Heart right ventricle (tissue), 16 donors: ENCODE results near the gene COL26A1. TPM values are rescaled to one million over a fixed set of nuclear protein-coding genes. Genes with fewer than 3 reads are reported as not detected.
"Not testable (repeated sequence)": the region's sequence is repeated elsewhere in the genome, so short reads cannot be mapped to it uniquely, and the experiment has no call there.

Experiments used
- ATAC-seq, 8 donors: fragments of 200-7000 bp; cut with Tn5 transposase; one replicate each; pipeline ENCODE4 v1.9.1; 2020; ENCODE audit warnings: mild to moderate bottlenecking in 8 of 8, moderate library complexity in 8 of 8, moderate number of reproducible peaks in 1 of 8
- DNase-seq, 2 donors: peaks; one replicate each; pipeline ENCODE4 v3.0.0-alpha.2; 2020
- H3K27ac ChIP-seq, 10 donors: fragments of 200-600 bp; sonication (generic) in 2 of 10; one replicate each; pipeline versions ENCODE4 v1.5.0 to v1.8.0; 2020 to 2022; ENCODE audit warnings: mild to moderate bottlenecking in 3 of 10
- H3K27me3 ChIP-seq, 7 donors: fragments of 200-600 bp; one replicate each; pipeline ENCODE4 v1.8.0; 2021 to 2022; ENCODE audit warnings: mild to moderate bottlenecking in 2 of 7
- H3K36me3 ChIP-seq, 9 donors: fragments of 200-600 bp; sonication (generic) in 1 of 9; one replicate each; pipeline versions ENCODE4 v1.5.0 to v1.8.0; 2020 to 2022; ENCODE audit warnings: mild to moderate bottlenecking in 2 of 9
- H3K4me1 ChIP-seq, 9 donors: fragments of 200-600 bp; sonication (generic) in 1 of 9; one replicate each; pipeline versions ENCODE4 v1.5.0 to v1.8.0; 2020 to 2022; ENCODE audit warnings: mild to moderate bottlenecking in 4 of 9
- H3K4me3 ChIP-seq, 10 donors: fragments of 200-600 bp; sonication (generic) in 2 of 10; one replicate each; pipeline versions ENCODE4 v1.5.0 to v1.8.0; 2020 to 2022; ENCODE audit warnings: mild to moderate bottlenecking in 7 of 10, moderate library complexity in 2 of 10
- H3K9me3 ChIP-seq, 11 donors: fragments of 200-600 bp in 10 of 11; sonication (generic) in 2 of 11; one replicate each; pipeline versions ENCODE4 v1.5.0 to v1.8.0; 2013 to 2022; ENCODE audit warnings: mild to moderate bottlenecking in 2 of 11, control low read depth in 1 of 11, moderate library complexity in 1 of 11
- CTCF ChIP-seq, 9 donors: fragments of 200-600 bp; sonication (generic) in 2 of 9; IDR thresholded peaks; one replicate each; pipeline versions ENCODE4 v1.5.0 to v1.8.0; 2021 to 2022; ENCODE audit warnings: antibody characterized with exemption in 9 of 9, mild to moderate bottlenecking in 5 of 9, moderate library complexity in 1 of 9
- WGBS, 2 donors: extraction: QIAGEN DNeasy Blood & Tissue Kit; methylation state at CpG; one replicate each; pipeline ENCODE4 v1.1.7; 2013; ENCODE audit warnings: inconsistent platforms in 1 of 2; 5-methylcytosine and 5-hydroxymethylcytosine counted together
- intact Hi-C, 10 donors: fragments of 100-400 bp; cut with DNase I; formaldehyde crosslinking; loops; one replicate each; pipeline versions ENCODE4 v1.11.1 to v1.14.2; 2022
- polyA plus RNA-seq, 2 donors: library from polyadenylated mRNA; stranded (reverse); fragments of 200-250 nt; gene quantifications; one replicate each; pipeline ENCODE4 v1.2.3, GENCODE V29; 2013
- total RNA-seq, 10 donors: library from RNA; stranded (reverse); fragmentation: NEBNext Ultra II Directional in 3 of 10; extraction: Animal tissue kit (Norgen Biotek cat#: 25700) in 3 of 10; gene quantifications; one replicate each; pipeline versions ENCODE4 v1.2.1 to v1.2.4, GENCODE V29; 2021 to 2023
- donor health status: Arrhythmogenic right ventricular cardiomyopathy.
- donor health status: ischemic (EF 13 %, LVEDD 7.1; RV severe dilation, severe dysfunction).
- donor health status: healthy with polysubstance abuse.
- donor health status: DM: no; HTN: yes; CAD: no.
- donor health status: DM: no; HTN: no; CAD: no.
- donor health status: ischemic (EF 25% LVEDD 6.9; RV normal size, moderate dysfunction).
- donor health status: ischemic (EF 25% LVEDD 5.7; RV mildly dilated, moderate dysfunction).
- donor health status: healthy.
- donor health status: DM: yes; HTN: yes; CAD: no.
- donor health status: Ischemic cardiomyopathy.
- donor health status: ischemic (EF 35%, LVEDD 5.7; RV mildly dilated, moderate dysfunction).
- donor health status: nonischemic (EF 11% LVEDD 7.7; RV severe dilation, severe dysfunction).
- donor health status: DM: yes; HTN: yes; CAD: no.
- donor health status: PGD.
- donor health status: ischemic (EF 29% LVEDD 5.4; RV normal size, mild dysfunction).
- donor health status: nonischemic (EF 23%, LVEDD 6.1; RV moderate dilation, normal function).

COL26A1 gene
- total and polyA plus RNA-seq, 12 donors = 0.07 to 0.50 TPM; not detected in 10

- Histone ChIP-seq H3K9me3 (no peaks in the 10 kb centered on the region), H3K27ac (no peak overlapping the region), H3K4me1 (no peaks in the 10 kb centered on the region), H3K4me3 (no peak overlapping the region), H3K27me3 (peaks cover 0 to 58% (median 0%) of the 10 kb centered on the region in 7 donors), H3K36me3 (no peaks in the 10 kb centered on the region)
- no peak for ATAC-seq
- no peak for TF ChIP-seq CTCF (IDR thresholded peaks at IDR 0.05)
- intact Hi-C loops = no loop called here
- 41 to 49% methylated on average over 6 of the region's 6 CpGs for WGBS, 2 donors
- no peak for DNase-seq
These were observed 104.2 kb downstream of the COL26A1 start for GRCh38 chr7:101466871-101467270.

GRCh38 chr7:101468546-101469275, 106.0 kb downstream of the COL26A1 start:
- no peaks in the 10 kb centered on the region for H3K9me3 ChIP-seq
- H3K4me1 ChIP-seq = no peaks in the 10 kb centered on the region
- no peak for ATAC-seq
- H3K4me3 ChIP-seq = no peak overlapping the region
- WGBS, 2 donors = 76 to 79% methylated on average over 14 of the region's 14 CpGs
- no peaks in the 10 kb centered on the region for H3K36me3 ChIP-seq
- no peak for DNase-seq
- no peak overlapping the region for H3K27ac ChIP-seq
- peaks cover 0 to 62% (median 0%) of the 10 kb centered on the region in 7 donors for H3K27me3 ChIP-seq
- no peak for TF ChIP-seq CTCF (IDR thresholded peaks at IDR 0.05)
- intact Hi-C loops = no loop called here

- 63 to 68% methylated on average over 9 of the region's 9 CpGs for WGBS, 2 donors
- intact Hi-C loops = no loop called here
- H3K4me1 ChIP-seq = no peaks in the 10 kb centered on the region
- no peaks in the 10 kb centered on the region for H3K9me3 ChIP-seq
- no peak for ATAC-seq
- no peak overlapping the region for H3K4me3 ChIP-seq
- H3K36me3 ChIP-seq = no peaks in the 10 kb centered on the region
- H3K27ac ChIP-seq = no peak overlapping the region
- no peak for DNase-seq
- no peak for TF ChIP-seq CTCF (IDR thresholded peaks at IDR 0.05)
- H3K27me3 ChIP-seq = peaks cover 0 to 43% (median 0%) of the 10 kb centered on the region in 7 donors
These were observed 108.2 kb downstream of the COL26A1 start for GRCh38 chr7:101470668-101471487.

- H3K27me3 ChIP-seq = peaks cover 0 to 20% (median 0%) of the 10 kb centered on the region in 7 donors
- no peak for DNase-seq
- 53 to 58% methylated on average over 5 of the region's 5 CpGs for WGBS, 2 donors
- H3K36me3 ChIP-seq = no peaks in the 10 kb centered on the region
- H3K4me1 ChIP-seq = no peaks in the 10 kb centered on the region
- no peak for ATAC-seq
- intact Hi-C loops = no loop called here
- no peak overlapping the region for H3K4me3 ChIP-seq
- TF ChIP-seq CTCF (IDR thresholded peaks at IDR 0.05) = no peak
- peaks cover 0 to 16% (median 6%) of the 10 kb centered on the region in 11 donors for H3K9me3 ChIP-seq
- H3K27ac ChIP-seq = no peak overlapping the region
These were observed 111.5 kb downstream of the COL26A1 start for GRCh38 chr7:101474178-101474577.

DNA sequence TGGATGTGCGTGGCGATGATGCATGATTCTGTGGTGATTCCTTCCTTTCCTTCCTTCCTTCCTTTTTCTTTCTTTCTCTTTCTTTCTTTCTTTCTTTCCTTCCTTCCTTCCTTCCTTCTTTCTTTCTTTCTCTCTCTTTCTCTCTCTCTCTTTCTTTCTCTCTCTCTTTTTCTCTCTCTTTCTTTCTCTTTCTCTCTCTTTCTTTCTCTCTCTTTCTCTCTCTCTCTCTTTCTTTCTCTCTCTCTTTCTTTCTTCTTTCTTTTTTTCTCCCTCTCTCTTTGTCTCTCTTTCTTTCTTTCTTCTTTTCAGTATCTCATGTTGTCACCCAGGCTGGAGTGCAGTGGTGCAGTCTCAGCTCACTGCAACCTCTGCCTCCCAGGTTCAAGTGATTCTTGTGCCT, 113.0 kb downstream of the COL26A1 start:
- H3K4me3 ChIP-seq, H3K36me3 ChIP-seq, H3K27me3 ChIP-seq, ATAC-seq, intact Hi-C loops, DNase-seq, H3K4me1 ChIP-seq, H3K27ac ChIP-seq: not testable (repeated sequence)
- 78 to 92% methylated on average over 2 of the region's 2 CpGs for WGBS, 2 donors
- H3K9me3 ChIP-seq = peaks cover 0 to 31% (median 13%) of the 10 kb centered on the region in 11 donors
